CD4-positive, alpha-beta T cell (primary cell): ENCODE measurements around the gene TYROBP. TPM values are rescaled to one million over a fixed set of nuclear protein-coding genes. Genes with fewer than 3 reads are reported as not detected.

Source experiments
- ATAC-seq: fragments of 200-7000 bp; cut with Tn5 transposase; one replicate; pipeline ENCODE4 v1.10.0; 2022; ENCODE audit warnings: mild to moderate bottlenecking; ENCODE audit not compliant: poor library complexity
- CTCF ChIA-PET: fragments of 350-600 bp; sonication (Branson Sonifier 250); formaldehyde crosslinking; loops from one replicate; lab custom pipeline; 2021; ENCODE audit warnings: antibody characterized with exemption, inconsistent platforms; lab: Charles Lee
- POLR2A ChIA-PET: fragments of 350-600 bp; sonication (Branson Sonifier 250); formaldehyde crosslinking; loops from one replicate; lab custom pipeline; 2021; ENCODE audit warnings: antibody characterized with exemption, inconsistent platforms; lab: Charles Lee
- DNase-seq, 14 experiments: peaks; one replicate each; pipeline ENCODE4 v3.0.0-alpha.2; 2013 to 2020; ENCODE audit warnings: mixed read lengths in 2 of 14
- H3K27ac ChIP-seq, 2 donors: one replicate each; pipeline versions ENCODE4 v1.5.1 to v1.7.0; 2013; ENCODE audit warnings: low read length in 2 of 2, low read depth in 1 of 2, mild to moderate bottlenecking in 1 of 2
- H3K27me3 ChIP-seq, 2 experiments: 1 replicate in 1 of 2; 2 replicates in 1 of 2; pipeline versions ENCODE4 v1.6.1 to v1.7.0; 2013; ENCODE audit warnings: low read length in 2 of 2, control low read depth in 1 of 2, mild to moderate bottlenecking in 1 of 2, moderate library complexity in 1 of 2; ENCODE audit not compliant: insufficient read depth in 2 of 2, control insufficient read depth in 1 of 2
- H3K36me3 ChIP-seq: one replicate; pipeline ENCODE4 v1.6.1; 2013; ENCODE audit warnings: low read length, control low read depth; ENCODE audit not compliant: insufficient read depth
- H3K4me1 ChIP-seq: one replicate; pipeline ENCODE4 v1.6.1; 2013; ENCODE audit warnings: low read length, control low read depth; ENCODE audit not compliant: insufficient read depth
- H3K4me3 ChIP-seq: one replicate; pipeline ENCODE4 v1.5.1; 2013; ENCODE audit warnings: mild to moderate bottlenecking, low read length, moderate library complexity
- H3K9me3 ChIP-seq, 2 experiments: 1 replicate in 1 of 2; 2 replicates in 1 of 2; pipeline versions ENCODE4 v1.6.1 to v1.7.0; 2013; ENCODE audit warnings: low read length in 2 of 2, mild to moderate bottlenecking in 2 of 2, control low read depth in 1 of 2, moderate library complexity in 1 of 2; ENCODE audit not compliant: control insufficient read depth in 1 of 2, insufficient read depth in 1 of 2
- H3K27ac Mint-ChIP-seq: one replicate; pipeline ENCODE4 v1.8.0; 2020; ENCODE audit warnings: mixed read lengths
- H3K27me3 Mint-ChIP-seq: one replicate; pipeline ENCODE4 v1.8.0; 2021; ENCODE audit warnings: mixed read lengths
- H3K36me3 Mint-ChIP-seq: one replicate; pipeline ENCODE4 v1.8.0; 2021; ENCODE audit warnings: low read depth, mixed read lengths
- H3K4me1 Mint-ChIP-seq: one replicate; pipeline ENCODE4 v1.8.0; 2021; ENCODE audit warnings: low read depth, mixed read lengths
- H3K4me3 Mint-ChIP-seq: one replicate; pipeline ENCODE4 v1.8.0; 2020; ENCODE audit warnings: mild to moderate bottlenecking, mixed read lengths
- H3K9me3 Mint-ChIP-seq: one replicate; pipeline ENCODE4 v1.8.0; 2020; ENCODE audit warnings: mixed read lengths
- intact Hi-C, 2 experiments: fragments of 100-400 bp; cut with DNase I in 1 of 2; cut with micrococcal nuclease in 1 of 2; formaldehyde crosslinking; loops; one replicate each; pipeline versions ENCODE4 v1.15.1 to v1.9.0; 2023 to 2025; cut with DNase I, micrococcal nuclease
- total RNA-seq, 174 experiments: library from RNA in 2 of 174; stranded (reverse) in 2 of 174; gene quantifications; one replicate each; pipeline ENCODE4 v1.2.3 and lab custom pipeline; 2021 to 2026
- TF ChIP-seq, protein P1 (sequence below): fragments of 200-600 bp; IDR thresholded peaks from one replicate; pipeline ENCODE4 v1.8.0; 2022; ENCODE audit warnings: antibody characterized with exemption, mild to moderate bottlenecking

The TYROBP gene
- total RNA-seq, 2 experiments from 2014 or later, result 6.0 to 7.6 TPM

DNA sequence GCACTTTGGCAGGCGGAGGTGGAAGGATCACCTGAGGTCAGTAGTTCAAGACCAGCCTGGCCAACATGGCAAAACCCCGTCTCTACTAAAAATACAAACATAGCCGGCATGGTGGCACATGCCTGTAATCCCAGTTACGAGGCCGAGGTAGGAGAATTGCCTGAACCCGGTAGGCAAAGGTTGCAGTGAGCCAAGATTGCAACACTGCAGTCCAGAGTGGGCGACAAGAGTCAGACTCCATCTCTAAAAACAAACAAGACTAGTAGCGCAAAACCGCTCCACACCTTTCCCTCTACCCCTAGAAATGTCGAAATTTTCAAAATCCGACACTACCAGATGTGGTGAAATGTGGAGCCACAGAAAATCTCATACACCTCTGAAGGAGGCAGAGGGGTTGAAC lies 11.2 kb upstream of the TYROBP start:
- Histone ChIP-seq H3K4me3 (no peak overlapping the region), H3K27ac (no peak overlapping the region), H3K9me3 (no peaks in the 10 kb centered on the region), H3K36me3 (no peaks in the 10 kb centered on the region), H3K4me1 (no peaks in the 10 kb centered on the region), H3K27me3 (no peaks in the 10 kb centered on the region)
- intact Hi-C loops, result no loop called here
- no peaks in the 10 kb centered on the region for H3K27me3 Mint-ChIP-seq
- no peak overlapping the region for H3K27ac Mint-ChIP-seq
- ATAC-seq (no peak), DNase-seq (no peak)
- no peaks in the 10 kb centered on the region for H3K9me3 Mint-ChIP-seq
- ChIA-PET POLR2A (no interaction called here), CTCF (no interaction called here)
- H3K36me3 Mint-ChIP-seq, result no peaks in the 10 kb centered on the region
- TF ChIP-seq, protein P1, sequence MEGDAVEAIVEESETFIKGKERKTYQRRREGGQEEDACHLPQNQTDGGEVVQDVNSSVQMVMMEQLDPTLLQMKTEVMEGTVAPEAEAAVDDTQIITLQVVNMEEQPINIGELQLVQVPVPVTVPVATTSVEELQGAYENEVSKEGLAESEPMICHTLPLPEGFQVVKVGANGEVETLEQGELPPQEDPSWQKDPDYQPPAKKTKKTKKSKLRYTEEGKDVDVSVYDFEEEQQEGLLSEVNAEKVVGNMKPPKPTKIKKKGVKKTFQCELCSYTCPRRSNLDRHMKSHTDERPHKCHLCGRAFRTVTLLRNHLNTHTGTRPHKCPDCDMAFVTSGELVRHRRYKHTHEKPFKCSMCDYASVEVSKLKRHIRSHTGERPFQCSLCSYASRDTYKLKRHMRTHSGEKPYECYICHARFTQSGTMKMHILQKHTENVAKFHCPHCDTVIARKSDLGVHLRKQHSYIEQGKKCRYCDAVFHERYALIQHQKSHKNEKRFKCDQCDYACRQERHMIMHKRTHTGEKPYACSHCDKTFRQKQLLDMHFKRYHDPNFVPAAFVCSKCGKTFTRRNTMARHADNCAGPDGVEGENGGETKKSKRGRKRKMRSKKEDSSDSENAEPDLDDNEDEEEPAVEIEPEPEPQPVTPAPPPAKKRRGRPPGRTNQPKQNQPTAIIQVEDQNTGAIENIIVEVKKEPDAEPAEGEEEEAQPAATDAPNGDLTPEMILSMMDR, result no peak
- no peak overlapping the region for H3K4me3 Mint-ChIP-seq
- no peaks in the 10 kb centered on the region for H3K4me1 Mint-ChIP-seq

DNA sequence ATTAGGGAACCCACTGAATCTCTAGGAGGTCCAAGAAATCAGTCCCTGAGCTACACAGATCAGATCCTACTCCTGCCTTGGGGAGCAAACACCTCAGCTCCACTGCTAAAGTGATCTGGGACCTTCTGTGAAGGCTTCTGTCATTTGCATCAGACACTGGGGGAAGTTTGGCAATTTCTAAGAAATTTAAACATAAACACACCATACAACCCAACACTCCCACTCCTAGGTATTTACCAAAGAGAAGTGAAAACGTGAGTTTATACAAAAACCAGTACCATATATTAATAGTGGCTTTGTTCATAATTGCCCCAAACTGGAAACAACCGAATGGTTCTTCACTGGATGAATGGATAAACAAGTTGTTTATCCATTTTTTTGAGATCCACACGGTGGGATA lies 7.3 kb upstream of the TYROBP start:
- Histone ChIP-seq H3K36me3 (no peaks in the 10 kb centered on the region), H3K27me3 (no peaks in the 10 kb centered on the region), H3K27ac (no peak overlapping the region), H3K9me3 (no peaks in the 10 kb centered on the region), H3K4me3 (no peak overlapping the region), H3K4me1 (peaks cover 9% of the 10 kb centered on the region)
- ATAC-seq, result no peak
- Mint-ChIP-seq H3K4me1 (no peaks in the 10 kb centered on the region), H3K4me3 (no peak overlapping the region), H3K9me3 (no peaks in the 10 kb centered on the region), H3K36me3 (no peaks in the 10 kb centered on the region), H3K27me3 (no peaks in the 10 kb centered on the region), H3K27ac (no peak overlapping the region)
- intact Hi-C loops, result no loop called here
- DNase-seq, result no peak
- ChIA-PET POLR2A (no interaction called here), CTCF (no interaction called here)
- TF ChIP-seq, protein P1, result no peak

DNA sequence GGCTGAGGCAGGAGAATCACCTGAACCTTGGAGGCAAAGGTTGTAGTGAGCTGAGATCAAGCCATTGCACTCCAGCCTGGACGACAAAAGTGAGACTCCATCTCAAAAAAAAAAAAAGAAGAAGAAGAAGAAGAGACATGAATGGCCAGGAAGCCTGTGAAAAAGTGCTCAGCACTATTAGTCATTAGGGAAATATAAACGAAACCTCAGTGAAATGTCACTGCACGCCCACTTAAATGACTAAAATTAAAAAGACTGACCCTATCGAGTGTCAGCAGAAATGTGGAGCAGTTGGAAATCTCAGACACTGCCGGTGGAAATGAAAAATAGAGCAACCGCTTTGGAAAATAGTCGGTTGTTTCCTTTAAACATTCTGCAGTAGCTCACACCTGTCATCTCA lies 5.5 kb upstream of the TYROBP start:
- intact Hi-C loops, result no loop called here
- H3K36me3 ChIP-seq, result no peaks in the 10 kb centered on the region
- ChIA-PET CTCF (no interaction called here), POLR2A (no interaction called here)
- ATAC-seq, result no peak
- H3K4me3 Mint-ChIP-seq, result no peak overlapping the region
- TF ChIP-seq, protein P1, result no peak
- H3K27ac Mint-ChIP-seq, result no peak overlapping the region
- H3K9me3 Mint-ChIP-seq, result no peaks in the 10 kb centered on the region
- H3K36me3 Mint-ChIP-seq, result no peaks in the 10 kb centered on the region
- H3K9me3 ChIP-seq, result no peaks in the 10 kb centered on the region
- H3K4me3 ChIP-seq, result no peak overlapping the region
- H3K27ac ChIP-seq, result no peak overlapping the region
- H3K27me3 ChIP-seq, result no peaks in the 10 kb centered on the region
- no peaks in the 10 kb centered on the region for H3K27me3 Mint-ChIP-seq
- DNase-seq, result peak in 1 of 14 experiments; percentile 43
- peaks cover 22% of the 10 kb centered on the region for H3K4me1 ChIP-seq
- peaks cover 7% of the 10 kb centered on the region for H3K4me1 Mint-ChIP-seq
